HepG2 (cell line): ENCODE measurements around the gene SPATA21. TPM values are rescaled to one million over a fixed set of nuclear protein-coding genes. Genes with fewer than 3 reads are reported as not detected.

Experiments used
- DNMT1 ChIP-seq: sonication (generic); formaldehyde crosslinking; IDR thresholded peaks from 2 replicates; pipeline ENCODE4 v1.5.1; 2020; ENCODE audit warnings: mild to moderate bottlenecking, missing genetic modification reagents
- HIVEP1 ChIP-seq: sonication (generic); formaldehyde crosslinking; IDR thresholded peaks from 2 replicates; pipeline ENCODE4 v1.4.0; 2020; ENCODE audit warnings: mild to moderate bottlenecking, missing genetic modification reagents
- IRF9 ChIP-seq: sonication (generic); formaldehyde crosslinking; IDR thresholded peaks from 2 replicates; pipeline ENCODE4 v1.8.0; 2022; ENCODE audit warnings: missing genetic modification reagents, mild to moderate bottlenecking, borderline replicate concordance
- PRDM15 ChIP-seq: sonication (generic); formaldehyde crosslinking; IDR thresholded peaks from 2 replicates; pipeline ENCODE4 v1.4.0; 2020; ENCODE audit warnings: missing genetic modification reagents
- PRDM4 ChIP-seq: sonication (generic); formaldehyde crosslinking; IDR thresholded peaks from 2 replicates; pipeline ENCODE4 v1.9.0; 2021; ENCODE audit warnings: missing genetic modification reagents, borderline replicate concordance
- RARA ChIP-seq: IDR thresholded peaks from 2 replicates; pipeline ENCODE4 v1.6.1; 2016; ENCODE audit warnings: missing genetic modification reagents, missing compliant biosample characterization
- SIX4 ChIP-seq: sonication (generic); formaldehyde crosslinking; IDR thresholded peaks from 2 replicates; pipeline ENCODE4 v1.4.0; 2020; ENCODE audit warnings: missing genetic modification reagents
- TSC22D2 ChIP-seq: sonication (generic); formaldehyde crosslinking; IDR thresholded peaks from 2 replicates; pipeline ENCODE4 v1.5.1; 2020; ENCODE audit warnings: missing genetic modification reagents, mild to moderate bottlenecking, borderline replicate concordance
- ZNF296 ChIP-seq: sonication (generic); formaldehyde crosslinking; conservative IDR thresholded peaks from 2 replicates; pipeline ENCODE4 v1.5.0; 2020; ENCODE audit warnings: mild to moderate bottlenecking, missing genetic modification reagents
- ZNF335 ChIP-seq: sonication (generic); formaldehyde crosslinking; IDR thresholded peaks from 2 replicates; pipeline ENCODE4 v1.4.0; 2020; ENCODE audit warnings: missing genetic modification reagents
- ZNF609 ChIP-seq: sonication (generic); formaldehyde crosslinking; IDR thresholded peaks from 2 replicates; pipeline ENCODE4 v1.4.0; 2020; ENCODE audit warnings: mild to moderate bottlenecking, missing genetic modification reagents, borderline replicate concordance
- polyA plus RNA-seq, 8 experiments: library from polyadenylated mRNA; depleted of rRNA in 3 of 8; stranded (reverse) in 7 of 8; unstranded in 1 of 8; fragments of >200 nt; fragmentation: Illumina TruSeq in 4 of 8; extraction: Trizol in 4 of 8; gene quantifications; 2 replicates each; pipeline versions ENCODE4 v1.2.1 to v1.2.3, GENCODE V29; 2011 to 2016; ENCODE audit warnings: low read depth in 4 of 8, missing spikeins in 1 of 8, mixed read lengths in 1 of 8; ENCODE audit not compliant: insufficient read depth in 1 of 8
- total RNA-seq, 5 experiments: library from RNA; depleted of rRNA; stranded (reverse); fragments of >200 nt; fragmentation: Illumina TruSeq; extraction: Trizol; gene quantifications; 2 replicates each; pipeline ENCODE4 v1.2.3, GENCODE V29; 2016; ENCODE audit warnings: low read depth in 1 of 5
- TF ChIP-seq, protein P1 (sequence below): fragments of 450-650 bp; IDR thresholded peaks from 2 replicates; pipeline ENCODE4 v1.6.1; 2016
- TF ChIP-seq, protein P2 (sequence below): IDR thresholded peaks from 2 replicates; pipeline ENCODE4 v1.6.1; 2012; ENCODE audit warnings: inconsistent platforms

The SPATA21 gene
- total and polyA plus RNA-seq, 2 of the 13 experiments (the other 11 are each of a cell fraction or from before 2014, with no cell fraction given): 0.80 to 1.4 TPM

DNA sequence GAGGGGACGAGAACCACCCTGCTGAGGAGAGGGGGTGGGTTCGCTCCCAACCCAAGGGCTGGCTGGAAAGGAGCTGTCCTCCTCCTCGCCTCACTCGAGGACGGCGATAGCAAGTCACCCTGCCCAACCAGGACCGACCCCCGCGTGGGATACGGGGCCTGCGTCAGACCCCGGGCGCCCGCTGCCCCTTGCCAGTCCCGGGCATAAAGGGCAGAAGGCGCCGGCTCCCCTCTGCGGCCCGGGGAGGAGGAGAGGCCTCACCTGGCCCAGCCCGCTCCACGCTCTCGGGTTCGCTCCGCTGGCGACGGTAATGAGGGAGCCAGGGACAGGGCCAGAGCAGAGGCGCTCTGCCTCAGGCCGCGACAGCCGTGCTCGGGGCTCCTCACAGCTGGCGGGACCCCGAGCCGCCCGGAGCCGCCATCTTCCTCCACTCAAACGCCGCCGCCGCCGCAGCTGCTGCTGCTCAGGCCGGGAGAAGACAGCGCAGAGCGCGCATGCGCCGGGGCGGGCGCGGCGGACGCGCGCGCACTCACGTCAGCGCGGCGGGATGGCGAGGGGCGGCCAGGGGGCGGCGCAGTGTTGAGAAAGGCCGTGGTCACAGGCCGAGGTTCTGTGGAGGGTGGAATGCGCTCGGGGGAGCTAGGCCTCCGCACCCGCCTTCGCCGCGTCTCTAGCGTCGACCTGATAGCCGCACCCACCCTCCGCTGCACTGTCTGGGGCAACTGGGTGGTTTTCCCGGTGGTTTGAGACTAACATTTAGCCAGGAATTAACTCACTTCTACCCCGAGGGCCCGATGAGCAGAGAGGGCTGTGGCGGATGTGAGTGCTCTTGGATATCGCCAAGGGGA, 85.0 kb downstream of the SPATA21 start, which contains the start of gene FBXO42 (continued):
- TF ChIP-seq DNMT1 (CRISPR knock-in tag): peak; percentile 86; the same call in 1 of the 2 replicates
- TF ChIP-seq PRDM15 (CRISPR knock-in tag): peak; percentile 43; the same call in 1 of the 2 replicates
- TF ChIP-seq TSC22D2 (CRISPR knock-in tag): peak; percentile 23; the same call in 1 of the 2 replicates
- 0 out of 2 replicates have a peak, but pooled peaks have one; percentile 20 for TF ChIP-seq ZNF335 (CRISPR knock-in tag)
- peak; percentile 62; the same call in 1 of the 2 replicates for TF ChIP-seq IRF9
- no peak for TF ChIP-seq ZNF296 (CRISPR knock-in tag)
- TF ChIP-seq ZNF609 (CRISPR knock-in tag): no peak
- TF ChIP-seq SIX4 (CRISPR knock-in tag): no peak; the same call in 1 of the 2 replicates
- 0 out of 2 replicates have a peak, but pooled peaks have one; percentile 20 for TF ChIP-seq RARA (CRISPR knock-in tag)
- TF ChIP-seq, protein P1, sequence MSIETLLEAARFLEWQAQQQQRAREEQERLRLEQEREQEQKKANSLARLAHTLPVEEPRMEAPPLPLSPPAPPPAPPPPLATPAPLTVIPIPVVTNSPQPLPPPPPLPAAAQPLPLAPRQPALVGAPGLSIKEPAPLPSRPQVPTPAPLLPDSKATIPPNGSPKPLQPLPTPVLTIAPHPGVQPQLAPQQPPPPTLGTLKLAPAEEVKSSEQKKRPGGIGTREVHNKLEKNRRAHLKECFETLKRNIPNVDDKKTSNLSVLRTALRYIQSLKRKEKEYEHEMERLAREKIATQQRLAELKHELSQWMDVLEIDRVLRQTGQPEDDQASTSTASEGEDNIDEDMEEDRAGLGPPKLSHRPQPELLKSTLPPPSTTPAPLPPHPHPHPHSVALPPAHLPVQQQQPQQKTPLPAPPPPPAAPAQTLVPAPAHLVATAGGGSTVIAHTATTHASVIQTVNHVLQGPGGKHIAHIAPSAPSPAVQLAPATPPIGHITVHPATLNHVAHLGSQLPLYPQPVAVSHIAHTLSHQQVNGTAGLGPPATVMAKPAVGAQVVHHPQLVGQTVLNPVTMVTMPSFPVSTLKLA: no peak
- no peak for TF ChIP-seq PRDM4 (CRISPR knock-in tag)
- TF ChIP-seq, protein P2, sequence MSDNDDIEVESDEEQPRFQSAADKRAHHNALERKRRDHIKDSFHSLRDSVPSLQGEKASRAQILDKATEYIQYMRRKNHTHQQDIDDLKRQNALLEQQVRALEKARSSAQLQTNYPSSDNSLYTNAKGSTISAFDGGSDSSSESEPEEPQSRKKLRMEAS: peak; percentile 88
- no peak for TF ChIP-seq HIVEP1 (CRISPR knock-in tag)
